Neuronal stem cell (in vitro differentiated cells): ENCODE results near the gene TRAPPC3L.

Source experiments
- DNase-seq: peaks from one replicate; pipeline ENCODE4 v3.0.0-alpha.2; 2013; ENCODE audit warnings: low spot score
- H2AFZ ChIP-seq: one replicate; pipeline ENCODE4 v1.6.1; 2013; ENCODE audit warnings: mild to moderate bottlenecking, low read length, inconsistent platforms
- H2AK5ac ChIP-seq: 2 replicates; pipeline ENCODE4 v1.6.1; 2013; ENCODE audit warnings: low read depth, mild to moderate bottlenecking, inconsistent platforms, low read length, moderate library complexity, mixed read lengths
- H2BK120ac ChIP-seq: 2 replicates; pipeline ENCODE4 v1.6.1; 2013; ENCODE audit warnings: low read depth, mild to moderate bottlenecking, inconsistent platforms, low read length, moderate library complexity, mixed read lengths
- H2BK12ac ChIP-seq: one replicate; pipeline ENCODE4 v1.6.1; 2013; ENCODE audit warnings: low read length, inconsistent platforms
- H2BK15ac ChIP-seq: 2 replicates; pipeline ENCODE4 v1.6.1; 2013; ENCODE audit warnings: mild to moderate bottlenecking, low read length, inconsistent platforms, mixed read lengths
- H2BK5ac ChIP-seq: one replicate; pipeline ENCODE4 v1.6.1; 2013; ENCODE audit warnings: inconsistent platforms, mild to moderate bottlenecking, low read length, moderate library complexity
- H3K14ac ChIP-seq: one replicate; pipeline ENCODE4 v1.6.1; 2013; ENCODE audit warnings: low read length, inconsistent platforms
- H3K18ac ChIP-seq: 2 replicates; pipeline ENCODE4 v1.6.1; 2013; ENCODE audit warnings: low read length, inconsistent platforms
- H3K23ac ChIP-seq: 2 replicates; pipeline ENCODE4 v1.6.1; 2013; ENCODE audit warnings: low read depth, mild to moderate bottlenecking, mixed read lengths, low read length, inconsistent platforms; ENCODE audit not compliant: poor library complexity
- H3K27ac ChIP-seq: replicated peaks from 3 replicates; pipeline ENCODE4 v1.5.1; 2013; ENCODE audit warnings: low read length, inconsistent platforms
- H3K27me3 ChIP-seq, 3 experiments: 2 replicates each; pipeline ENCODE4 v1.6.1; 2013; ENCODE audit warnings: low read length in 3 of 3, mild to moderate bottlenecking in 2 of 3, inconsistent platforms in 1 of 3, low read depth in 1 of 3, mixed read lengths in 1 of 3, moderate library complexity in 1 of 3; ENCODE audit not compliant: control insufficient read depth in 3 of 3, insufficient read depth in 3 of 3
- H3K36me3 ChIP-seq, 2 donors: replicated peaks in 1 of 2; 2 replicates each; pipeline ENCODE4 v1.6.1; 2013; ENCODE audit warnings: low read length in 2 of 2; ENCODE audit not compliant: control insufficient read depth in 2 of 2, insufficient read depth in 2 of 2
- H3K4ac ChIP-seq: 2 replicates; pipeline ENCODE4 v1.6.1; 2013; ENCODE audit warnings: inconsistent platforms, mild to moderate bottlenecking, low read length, moderate library complexity
- H3K4me1 ChIP-seq, 2 donors: 1 replicate in 1 of 2; 2 replicates in 1 of 2; pipeline ENCODE4 v1.6.1; 2013; ENCODE audit warnings: low read length in 2 of 2, low read depth in 1 of 2; ENCODE audit not compliant: control insufficient read depth in 2 of 2, insufficient read depth in 1 of 2
- H3K4me2 ChIP-seq: one replicate; pipeline ENCODE4 v1.6.1; 2013; ENCODE audit warnings: mild to moderate bottlenecking, low read length, inconsistent platforms; ENCODE audit not compliant: insufficient read depth, poor library complexity, severe bottlenecking
- H3K4me3 ChIP-seq, 2 donors: 2 replicates each; pipeline ENCODE4 v1.5.1; 2013; ENCODE audit warnings: low read length in 2 of 2, mild to moderate bottlenecking in 2 of 2, inconsistent platforms in 1 of 2, moderate library complexity in 1 of 2
- H3K79me1 ChIP-seq: one replicate; pipeline ENCODE4 v1.6.1; 2013; ENCODE audit warnings: low read depth, mild to moderate bottlenecking, inconsistent platforms, low read length, moderate library complexity
- H3K9ac ChIP-seq: one replicate; pipeline ENCODE4 v1.6.1; 2013; ENCODE audit warnings: mild to moderate bottlenecking, low read depth, low read length, inconsistent platforms; ENCODE audit not compliant: poor library complexity
- H3K9me3 ChIP-seq, 2 donors: replicated peaks in 1 of 2; 2 replicates each; pipeline versions ENCODE3 to v1.6.1; 2013; ENCODE audit warnings: low read length in 2 of 2, mild to moderate bottlenecking in 2 of 2, inconsistent platforms in 1 of 2, low read depth in 1 of 2, mixed read lengths in 1 of 2, moderate library complexity in 1 of 2; ENCODE audit not compliant: control insufficient read depth in 2 of 2, insufficient read depth in 1 of 2
- H4K8ac ChIP-seq: one replicate; pipeline ENCODE4 v1.6.1; 2013; ENCODE audit warnings: low read depth, mild to moderate bottlenecking, inconsistent platforms, low read length, moderate library complexity
- H4K91ac ChIP-seq: one replicate; pipeline ENCODE4 v1.6.1; 2013; ENCODE audit warnings: low read length, low read depth, mild to moderate bottlenecking, inconsistent platforms; ENCODE audit not compliant: poor library complexity
- WGBS, 2 donors: extraction: QIAGEN DNeasy Blood & Tissue Kit; methylation state at CpG; one replicate each; pipeline ENCODE4 v1.1.7; 2013; ENCODE audit warnings: missing lambda C conversion rate in 2 of 2, mixed read lengths in 1 of 2; ENCODE audit not compliant: insufficient read length in 2 of 2, insufficient replicate concordance in 1 of 2; ENCODE audit errors: extremely low coverage in 2 of 2; 5-methylcytosine and 5-hydroxymethylcytosine counted together

The TRAPPC3L gene

GRCh38 chr6:116542426-116542825 is 3.1 kb downstream of the TRAPPC3L start:
- Histone ChIP-seq H3K36me3 (no peaks in the 10 kb centered on the region), H2AFZ (no peak overlapping the region), H2BK12ac (no peak overlapping the region), H3K4me3 (no peak overlapping the region), H3K79me1 (no peaks in the 10 kb centered on the region), H3K9me3 (no peaks in the 10 kb centered on the region), H3K4ac (no peak overlapping the region), H4K91ac (no peak overlapping the region), H2BK15ac (no peak overlapping the region), H3K18ac (no peak overlapping the region), H2BK120ac (no peak overlapping the region), H4K8ac (no peak overlapping the region), H2AK5ac (no peak overlapping the region), H3K23ac (no peak overlapping the region), H2BK5ac (no peak overlapping the region), H3K27ac (no peak overlapping the region), H3K14ac (no peak overlapping the region), H3K27me3 (no peaks in the 10 kb centered on the region), H3K9ac (no peak overlapping the region), H3K4me1 (peaks cover 0 to 2% of the 10 kb centered on the region in 2 donors), H3K4me2 (no peak overlapping the region)
- DNase-seq = no peak

- no peak overlapping the region for H3K18ac ChIP-seq
- no peak overlapping the region for H3K14ac ChIP-seq
- H3K4me3 ChIP-seq = no peak overlapping the region
- H3K23ac ChIP-seq = no peak overlapping the region
- no peaks in the 10 kb centered on the region for H3K27me3 ChIP-seq
- H3K4ac ChIP-seq = no peak overlapping the region
- no CpG with 5 or more reads among the region's 4 CpGs for WGBS, 2 donors
- H2BK12ac ChIP-seq = no peak overlapping the region
- no peak overlapping the region for H4K8ac ChIP-seq
- H3K27ac ChIP-seq = no peak overlapping the region
- no peak overlapping the region for H2BK15ac ChIP-seq
- peaks cover 5 to 8% of the 10 kb centered on the region in 2 donors for H3K4me1 ChIP-seq
- H3K9me3 ChIP-seq = peaks cover 0 to 2% of the 10 kb centered on the region in 2 donors
- H2AFZ ChIP-seq = peak overlapping the region; percentile 79
- no peak overlapping the region for H3K9ac ChIP-seq
- no peak overlapping the region for H2BK120ac ChIP-seq
- H3K4me2 ChIP-seq = no peak overlapping the region
- peak; percentile 55 for DNase-seq
- H4K91ac ChIP-seq = no peak overlapping the region
- H3K79me1 ChIP-seq = no peaks in the 10 kb centered on the region
- H2BK5ac ChIP-seq = no peak overlapping the region
- no peak overlapping the region for H2AK5ac ChIP-seq
- H3K36me3 ChIP-seq = no peaks in the 10 kb centered on the region
Observed at GRCh38 chr6:116536216-116536621, 9.3 kb downstream of the TRAPPC3L start.

DNA sequence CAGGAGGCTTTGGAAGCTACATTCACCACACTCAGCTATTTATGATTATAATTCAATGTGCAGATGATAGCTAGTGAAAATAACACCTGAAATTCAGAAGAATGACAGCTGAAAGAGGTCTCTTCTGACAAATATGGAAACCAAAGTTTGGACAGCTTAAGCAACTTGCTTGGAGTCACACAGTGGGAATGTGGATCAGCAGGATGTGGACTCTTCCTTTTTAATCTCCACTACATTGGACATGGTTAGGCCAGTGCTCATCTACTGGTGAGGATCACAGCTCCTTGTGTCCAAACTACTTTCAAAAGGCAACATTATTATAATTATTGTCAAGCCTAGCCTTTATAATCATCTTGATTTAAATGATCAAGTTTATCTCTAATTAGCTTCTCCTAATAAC is 10.4 kb downstream of the TRAPPC3L start:
- Histone ChIP-seq H2BK15ac (no peak overlapping the region), H3K27me3 (no peaks in the 10 kb centered on the region), H2AK5ac (no peak overlapping the region), H2BK120ac (no peak overlapping the region), H3K27ac (no peak overlapping the region), H3K23ac (no peak overlapping the region), H2BK5ac (no peak overlapping the region), H3K9me3 (peaks cover 0 to 2% of the 10 kb centered on the region in 2 donors), H3K4me2 (no peak overlapping the region), H3K9ac (no peak overlapping the region), H2BK12ac (no peak overlapping the region), H3K4ac (no peak overlapping the region), H2AFZ (peak overlapping the region; percentile 21), H3K79me1 (no peaks in the 10 kb centered on the region), H3K18ac (no peak overlapping the region), H4K91ac (no peak overlapping the region), H3K4me3 (no peak overlapping the region), H4K8ac (no peak overlapping the region), H3K14ac (no peak overlapping the region), H3K4me1 (peaks cover 7 to 15% of the 10 kb centered on the region in 2 donors), H3K36me3 (no peaks in the 10 kb centered on the region)
- DNase-seq = no peak

DNA sequence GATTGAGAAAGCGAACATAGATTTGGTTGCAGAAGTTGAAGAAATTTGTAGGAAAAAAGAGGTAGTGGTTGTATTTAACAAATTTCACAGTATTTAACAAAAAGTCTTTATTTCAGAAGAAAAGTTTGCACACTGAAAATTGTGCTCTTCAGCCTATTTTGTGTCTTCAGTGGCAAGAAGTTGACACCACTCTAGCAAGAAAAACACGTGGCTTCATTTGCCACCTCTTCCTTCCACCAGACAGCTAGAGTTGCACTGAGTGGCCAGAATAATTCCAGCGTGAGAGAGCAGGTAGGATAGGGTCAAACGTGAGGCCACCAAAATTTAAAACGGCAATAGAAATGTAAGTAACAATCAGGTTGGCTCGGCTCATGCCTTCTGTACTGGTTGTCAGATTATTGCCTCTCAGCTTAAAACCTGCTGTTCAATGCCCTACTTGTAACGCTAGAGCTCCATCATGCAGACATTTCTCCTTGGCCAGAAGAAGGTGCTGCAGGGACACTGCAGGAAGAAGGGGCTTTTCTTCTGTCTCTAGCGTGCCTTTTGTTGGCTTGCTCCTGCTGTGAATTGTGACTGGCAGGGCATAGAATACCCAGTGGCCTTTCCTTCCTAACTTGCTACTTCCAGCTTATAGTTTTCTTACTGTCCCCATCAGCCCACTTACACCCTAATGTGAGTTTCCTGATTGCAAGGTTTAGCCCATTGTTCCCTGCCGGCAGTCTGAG is 12.1 kb downstream of the TRAPPC3L start:
- WGBS, 2 donors = 100% methylated on average over 1 of the region's 9 CpGs; no CpG with 5 or more reads in 1 of the 2 donors

More for the DNA sequence above, 12.1 kb downstream of the TRAPPC3L start:
- H3K4me1 ChIP-seq = peaks cover 13 to 19% of the 10 kb centered on the region in 2 donors
- H3K4me3 ChIP-seq = peak overlapping the region in 1 of 2 donors; percentile 11
- H4K8ac ChIP-seq = no peak overlapping the region
- DNase-seq = no peak
- peak overlapping the region; percentile 87 for H2AFZ ChIP-seq
- no peak overlapping the region for H3K9ac ChIP-seq
- no peak overlapping the region for H2BK12ac ChIP-seq
- H4K91ac ChIP-seq = no peak overlapping the region
- no peak overlapping the region for H3K14ac ChIP-seq
- H3K79me1 ChIP-seq = no peaks in the 10 kb centered on the region
- H3K9me3 ChIP-seq = peaks cover 0 to 2% of the 10 kb centered on the region in 2 donors
- H2BK120ac ChIP-seq = no peak overlapping the region
- no peak overlapping the region for H3K4me2 ChIP-seq
- H3K4ac ChIP-seq = no peak overlapping the region
- H3K36me3 ChIP-seq = no peaks in the 10 kb centered on the region
- no peak overlapping the region for H2BK15ac ChIP-seq
- no peaks in the 10 kb centered on the region for H3K27me3 ChIP-seq
- no peak overlapping the region for H3K18ac ChIP-seq
- H2AK5ac ChIP-seq = no peak overlapping the region
- H3K27ac ChIP-seq = no peak overlapping the region
- no peak overlapping the region for H3K23ac ChIP-seq
- H2BK5ac ChIP-seq = no peak overlapping the region
